Hematopoietic multipotent progenitor cell (in vitro differentiated cells): ENCODE measurements around the gene SCN2B. TPM values are rescaled to one million over a fixed set of nuclear protein-coding genes. Genes with fewer than 3 reads are reported as not detected.

Source experiments
- DNase-seq, 3 donors: peaks; one replicate each; pipeline ENCODE4 v3.0.0-alpha.2; 2011 to 2015; ENCODE audit warnings: low read depth in 2 of 3, low spot score in 2 of 3
- total RNA-seq: library from RNA; depleted of rRNA; stranded (reverse); fragments of >200 nt; gene quantifications from one replicate; pipeline ENCODE4 v1.2.3, GENCODE V29; 2012

The SCN2B gene
- total RNA-seq, 1 donor = not detected

DNA sequence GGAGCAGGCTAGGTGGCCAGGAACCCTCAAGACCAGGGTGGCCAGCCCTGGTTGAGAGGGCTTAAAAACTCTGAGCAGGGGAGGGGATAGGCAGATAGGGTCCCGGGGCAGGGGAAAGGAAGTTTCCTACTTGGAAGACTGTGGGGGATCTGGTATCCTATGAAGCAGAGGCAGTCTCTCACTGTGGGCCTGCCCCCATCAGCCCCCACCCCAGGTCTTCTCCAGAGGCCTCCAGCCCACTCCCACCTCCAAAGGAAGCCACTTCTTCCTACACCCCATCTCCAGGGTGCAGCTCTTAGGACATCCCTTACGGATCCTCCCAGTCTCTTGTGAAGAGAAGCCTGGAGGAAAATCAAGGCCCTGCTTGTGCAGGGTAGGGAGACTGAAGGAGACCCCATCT, 40.1 kb downstream of the SCN2B start:
- no peak for DNase-seq

DNA sequence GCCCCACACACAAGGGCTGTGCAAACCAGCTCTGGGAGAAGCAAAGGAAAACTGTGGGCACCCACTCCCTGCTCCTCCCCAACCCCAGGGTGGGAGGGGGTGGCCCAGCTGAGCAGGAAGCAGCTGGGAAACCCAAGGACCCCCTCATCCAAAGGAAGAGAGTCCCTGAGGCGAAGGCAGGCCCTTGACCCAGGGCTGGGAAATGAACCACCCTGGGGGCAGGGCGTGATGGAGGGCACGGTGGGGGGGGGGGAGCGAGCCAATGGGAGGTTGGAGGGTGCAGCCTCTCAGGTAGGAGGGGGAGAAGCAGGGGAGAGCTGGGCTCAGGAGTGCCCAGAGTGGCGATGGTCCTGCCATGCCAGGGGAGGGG, 40.7 kb downstream of the SCN2B start:
- DNase-seq = no peak

DNA sequence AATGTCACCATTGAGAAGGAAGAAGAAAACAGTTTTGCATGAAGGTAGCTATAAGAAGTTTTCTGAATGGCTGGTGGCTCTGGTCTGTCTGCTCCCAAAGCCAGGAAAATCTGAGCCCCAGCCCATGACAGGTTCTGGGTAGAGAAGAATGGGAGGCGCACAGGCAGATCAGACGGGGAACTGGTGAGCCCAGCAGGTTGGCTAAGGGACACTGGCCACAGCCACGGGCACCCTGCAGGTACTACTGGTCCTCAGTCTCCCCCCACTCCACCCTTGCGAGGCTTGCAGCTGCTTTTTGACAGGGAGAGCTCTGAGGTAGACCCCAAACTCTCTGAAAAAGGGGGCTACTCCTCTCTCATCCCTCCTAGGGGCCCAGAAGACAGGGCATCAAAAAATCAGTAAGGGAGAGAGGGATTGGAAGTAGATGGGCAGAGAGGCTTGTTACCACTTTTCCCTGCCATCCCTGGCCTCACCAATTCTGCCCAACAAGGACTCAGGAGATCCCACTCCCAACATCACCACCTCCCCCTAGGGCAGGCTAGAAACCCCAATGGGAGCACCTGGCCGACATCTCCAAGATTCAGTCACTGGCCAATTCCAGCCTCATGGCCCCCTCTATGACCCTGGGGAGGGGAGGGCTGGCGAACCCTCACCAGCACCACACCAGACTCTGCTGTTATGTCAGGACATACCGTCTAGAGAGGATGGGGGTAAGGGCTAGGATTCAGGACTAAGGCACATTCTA, 41.2 kb downstream of the SCN2B start:
- no peak for DNase-seq

DNA sequence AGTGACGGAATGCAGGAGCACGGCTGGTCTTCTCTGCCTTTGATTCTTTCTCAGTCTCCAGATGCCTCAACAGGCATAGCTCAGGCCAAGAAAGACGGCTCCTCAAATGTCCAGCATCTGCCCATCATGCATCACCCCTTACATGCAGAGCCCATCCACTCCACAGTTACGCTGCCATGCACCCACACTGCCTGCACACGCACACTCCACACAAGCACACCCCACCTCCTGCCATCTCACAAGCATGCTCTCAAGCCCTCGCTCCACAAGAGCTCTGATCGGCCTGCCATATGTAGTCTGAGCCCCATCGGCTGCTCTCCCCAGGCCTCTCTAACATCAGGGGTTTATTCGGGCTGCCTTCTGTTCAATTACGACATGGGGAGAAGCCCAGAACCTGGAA, 42.6 kb downstream of the SCN2B start:
- DNase-seq = no peak

DNA sequence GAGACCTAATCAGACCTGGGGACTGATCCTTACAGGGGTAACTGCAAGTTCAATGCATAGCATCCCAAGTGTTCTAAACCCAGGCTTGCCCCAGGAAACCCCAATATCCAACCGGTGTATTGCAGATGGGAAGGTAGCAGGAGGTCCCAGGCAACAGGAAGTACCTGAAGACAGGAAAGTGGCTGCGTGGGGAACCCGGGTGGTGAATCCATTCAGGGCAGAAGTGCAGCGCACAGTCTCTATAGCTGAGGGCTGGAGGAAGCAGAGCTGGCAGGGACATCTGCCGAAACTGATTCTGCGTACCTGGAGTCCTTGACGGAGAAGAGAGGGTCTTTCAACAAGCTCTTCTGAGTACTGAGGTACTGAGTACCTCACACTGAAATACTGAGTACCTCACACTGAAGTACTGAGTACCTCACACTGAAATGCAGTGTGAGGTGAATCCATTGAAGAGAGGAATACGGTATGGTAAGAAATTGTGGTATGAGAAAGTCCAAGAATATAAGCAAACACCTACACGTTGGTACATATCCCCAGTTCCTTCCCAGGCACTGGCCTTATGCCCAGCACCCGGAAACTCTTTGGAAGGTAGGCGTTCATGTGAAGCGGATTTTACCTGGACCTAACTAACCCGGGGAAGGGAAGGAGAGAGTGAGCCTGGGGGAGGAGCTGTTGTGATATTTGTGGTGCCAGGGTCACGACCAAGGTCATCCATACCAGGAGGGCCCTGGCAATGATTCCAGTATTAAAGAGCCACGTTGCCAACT, 43.9 kb downstream of the SCN2B start:
- DNase-seq = no peak

DNA sequence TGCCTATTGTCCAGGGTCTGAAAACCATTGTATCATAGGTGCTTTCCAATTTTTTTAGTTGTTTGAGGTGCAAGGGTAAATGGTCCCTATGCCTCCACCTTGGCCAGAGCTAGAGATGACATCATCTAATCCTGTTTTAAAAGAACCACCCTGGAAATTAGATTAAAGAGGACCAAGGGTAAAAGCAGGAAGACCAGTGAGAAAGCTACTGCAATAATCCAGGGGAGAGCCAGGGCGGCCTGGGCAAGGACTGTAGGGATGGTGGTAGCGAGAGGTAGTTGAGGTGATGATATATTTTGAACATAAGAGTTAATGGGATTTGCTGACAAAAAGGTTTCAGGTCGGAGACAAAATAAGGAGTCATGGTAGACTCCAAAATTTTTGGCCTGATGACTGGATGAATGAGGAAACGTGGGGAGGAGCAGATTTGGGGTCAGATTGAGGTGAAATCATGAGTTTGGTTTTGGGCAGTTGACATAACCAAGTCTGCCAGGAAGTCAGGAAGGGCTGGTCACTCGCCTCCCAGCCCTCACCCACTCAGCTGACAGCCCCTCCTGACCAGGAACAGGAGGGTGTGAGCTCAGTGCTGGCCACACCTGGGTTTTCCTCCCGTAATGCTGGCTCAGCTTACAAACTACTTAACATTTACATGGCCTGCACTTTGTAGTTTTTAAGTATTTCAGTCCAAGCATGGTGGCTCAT, 46.8 kb downstream of the SCN2B start:
- no peak for DNase-seq

DNA sequence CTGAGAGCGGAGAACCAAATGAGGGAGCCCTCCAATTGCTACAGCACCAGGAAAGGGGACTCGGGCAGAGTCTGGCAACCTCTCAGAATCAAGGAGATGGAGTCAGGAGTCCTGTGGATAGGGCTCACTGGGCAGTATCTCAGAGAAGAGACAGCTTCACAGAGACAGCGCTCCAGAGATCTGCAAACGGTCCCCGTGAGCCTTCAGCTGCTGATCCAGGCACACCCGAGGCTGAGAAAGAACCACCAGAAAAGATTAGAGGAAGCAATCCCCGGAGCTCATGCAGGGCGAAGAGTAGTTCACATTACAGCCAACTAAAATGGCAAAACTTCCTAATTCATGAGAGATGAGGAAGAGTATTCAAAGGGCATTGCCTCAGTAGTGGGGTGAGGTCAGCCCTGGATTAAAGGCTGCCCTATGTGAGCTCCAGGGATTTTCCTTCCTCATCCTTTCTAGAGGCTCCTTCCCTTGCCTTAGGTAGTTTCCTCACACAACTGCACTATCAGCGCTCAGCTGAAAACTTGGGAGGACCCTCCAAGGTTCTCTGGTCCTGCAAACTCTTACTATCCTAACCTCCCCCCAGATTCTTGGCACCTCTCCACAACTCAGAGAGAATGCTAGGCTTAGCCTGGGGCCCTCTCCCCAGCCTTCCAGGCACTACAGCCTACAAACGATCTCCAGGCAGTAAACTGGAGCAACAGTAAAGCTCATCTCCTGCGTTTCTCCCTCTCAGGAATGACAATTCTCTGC, 47.5 kb downstream of the SCN2B start:
- no peak for DNase-seq

DNA sequence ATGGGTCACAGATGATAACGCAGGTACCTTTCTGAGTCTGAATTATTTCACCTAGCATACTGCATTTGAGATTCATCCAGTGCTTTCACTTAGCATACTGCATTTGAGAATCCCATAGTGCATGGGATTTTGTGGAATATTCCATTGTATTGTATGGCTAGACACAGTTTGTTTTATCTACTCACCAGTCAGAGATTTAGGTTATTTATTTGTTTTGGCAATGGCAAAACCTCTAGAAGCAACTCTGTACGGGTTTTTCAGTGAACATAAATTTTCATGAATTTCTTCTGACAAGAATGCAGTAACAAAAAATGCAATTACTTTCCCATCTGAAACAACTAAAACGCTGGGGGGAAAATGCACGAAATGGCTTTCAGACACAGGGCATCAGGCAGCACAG, 48.1 kb downstream of the SCN2B start:
- no peak for DNase-seq

DNA sequence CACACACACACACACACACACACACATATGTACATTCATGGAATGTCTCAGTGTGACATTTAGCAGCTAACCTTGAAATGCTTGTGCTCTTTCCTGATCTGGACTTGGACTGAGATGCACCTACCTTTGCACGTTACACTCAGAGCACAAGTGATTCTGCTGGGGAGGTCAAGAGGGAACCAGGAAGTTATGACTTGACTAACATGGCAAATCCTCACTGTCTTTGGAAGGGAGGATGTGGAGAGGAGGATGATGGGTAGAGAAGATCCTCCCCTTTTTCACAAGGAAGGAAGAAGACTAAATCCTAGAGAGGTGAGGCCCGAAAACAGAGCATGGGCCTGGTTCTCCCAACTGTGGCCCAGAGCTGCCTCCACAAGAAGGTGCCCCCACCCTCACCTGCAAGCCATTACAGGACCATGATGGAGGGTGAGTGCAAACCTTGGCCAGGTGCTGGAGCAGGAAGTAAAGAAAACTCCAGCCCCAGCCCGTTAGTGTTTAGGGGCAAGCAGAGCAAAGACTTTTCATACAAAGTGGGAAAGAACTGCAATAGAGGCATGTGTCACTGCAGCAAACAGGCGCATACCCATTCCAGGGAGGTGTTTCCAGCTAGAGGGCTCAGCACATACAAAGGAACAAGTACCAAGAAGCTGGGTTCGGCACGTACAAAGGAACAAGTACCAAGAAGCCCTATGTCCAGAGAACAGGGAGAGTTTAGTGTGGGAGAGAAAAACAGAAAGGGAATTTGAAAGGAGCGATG, 50.2 kb downstream of the SCN2B start:
- DNase-seq = no peak

DNA sequence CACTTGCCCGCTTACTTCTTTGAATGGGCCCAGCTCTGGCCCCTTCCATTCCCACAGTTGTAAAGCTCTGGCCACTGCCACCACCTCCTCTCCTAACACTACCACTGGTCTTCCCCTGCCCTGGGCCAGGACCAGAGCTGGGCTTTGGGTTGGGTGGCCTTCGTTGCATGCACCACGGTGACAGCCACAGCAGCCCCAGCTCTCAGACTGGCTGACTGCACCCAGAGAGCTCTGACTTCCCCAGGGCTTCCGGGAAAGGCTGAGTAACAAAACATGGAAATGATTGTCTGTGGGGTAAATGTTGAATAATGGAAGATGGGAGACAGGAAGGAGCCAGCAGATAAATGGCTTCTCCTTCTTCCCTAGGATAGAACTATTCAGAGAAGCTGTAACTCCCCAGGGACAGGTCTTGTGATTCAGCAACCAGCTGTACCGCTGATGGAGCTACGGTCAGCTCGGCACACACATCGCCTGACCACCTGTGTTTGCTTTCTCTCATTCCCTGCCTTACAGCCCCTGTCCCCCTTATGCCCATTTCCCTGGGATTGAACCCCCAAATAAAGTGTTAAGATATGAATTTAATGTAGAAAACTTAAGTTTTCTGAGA, 51.4 kb downstream of the SCN2B start:
- no peak for DNase-seq

DNA sequence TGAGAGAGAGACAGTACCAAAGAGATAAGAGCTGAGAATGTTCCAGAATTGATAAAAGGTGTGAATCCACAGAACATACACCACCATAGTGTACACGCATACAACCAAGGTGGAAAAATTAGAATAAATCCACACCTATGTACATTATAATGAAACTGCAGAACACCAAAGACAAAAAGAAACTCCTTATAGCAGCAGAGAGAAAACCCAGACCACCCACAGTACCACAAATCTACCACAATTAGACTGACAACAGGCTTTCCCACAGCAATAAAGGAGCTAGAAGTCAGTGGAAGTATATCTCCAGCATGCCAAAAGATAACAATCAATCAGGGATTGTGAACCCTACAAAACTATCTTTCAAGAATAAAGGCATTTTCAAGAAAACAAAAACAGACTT, 55.6 kb downstream of the SCN2B start:
- no peak for DNase-seq

DNA sequence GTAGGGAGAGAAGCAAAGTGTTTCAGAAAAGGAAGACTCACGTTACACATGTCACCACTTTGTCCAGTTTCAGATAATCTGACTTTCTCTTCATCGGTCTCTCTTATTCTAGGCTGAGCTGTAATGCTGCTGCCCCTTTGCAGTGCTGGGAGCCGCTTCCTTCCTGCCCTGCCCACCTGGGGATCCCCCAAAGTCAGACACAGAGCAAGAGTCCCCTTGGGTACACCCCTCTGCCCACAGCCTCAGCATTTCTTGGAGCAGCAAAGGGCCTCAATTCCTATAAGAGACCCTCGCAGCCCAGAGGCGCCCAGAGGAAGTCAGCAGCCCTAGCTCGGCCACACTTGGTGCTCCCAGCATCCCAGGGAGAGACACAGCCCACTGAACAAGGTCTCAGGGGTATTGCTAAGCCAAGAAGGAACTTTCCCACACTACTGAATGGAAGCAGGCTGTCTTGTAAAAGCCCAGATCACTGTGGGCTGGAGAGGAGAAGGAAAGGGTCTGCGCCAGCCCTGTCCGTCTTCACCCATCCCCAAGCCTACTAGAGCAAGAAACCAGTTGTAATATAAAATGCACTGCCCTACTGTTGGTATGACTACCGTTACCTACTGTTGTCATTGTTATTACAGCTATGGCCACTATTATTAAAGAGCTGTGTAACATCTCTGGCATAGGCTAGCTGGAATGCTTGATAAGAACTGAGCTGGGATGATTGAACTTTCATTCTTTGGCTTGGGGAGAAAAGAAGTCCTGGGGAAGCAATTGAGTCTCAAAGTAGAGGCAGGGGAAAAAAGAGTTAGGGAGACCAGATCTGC, 58.4 kb downstream of the SCN2B start:
- no peak for DNase-seq

DNA sequence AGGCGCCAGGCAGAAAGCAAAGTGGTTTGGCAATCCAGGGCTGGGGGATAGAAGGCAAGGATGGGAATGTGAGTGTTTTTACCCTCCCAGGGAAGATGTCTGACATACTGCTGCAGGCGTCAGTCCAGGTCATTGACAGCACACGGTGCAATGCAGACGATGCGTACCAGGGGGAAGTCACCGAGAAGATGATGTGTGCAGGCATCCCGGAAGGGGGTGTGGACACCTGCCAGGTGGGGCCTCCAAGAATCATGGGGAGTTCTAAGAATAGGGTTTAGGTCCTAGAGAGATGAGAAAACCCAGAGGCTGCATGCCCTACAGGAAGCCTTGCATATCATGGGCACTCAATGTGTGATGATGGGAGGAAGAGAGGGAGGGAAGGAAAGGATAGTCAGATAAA, 61.4 kb downstream of the SCN2B start:
- no peak for DNase-seq

DNA sequence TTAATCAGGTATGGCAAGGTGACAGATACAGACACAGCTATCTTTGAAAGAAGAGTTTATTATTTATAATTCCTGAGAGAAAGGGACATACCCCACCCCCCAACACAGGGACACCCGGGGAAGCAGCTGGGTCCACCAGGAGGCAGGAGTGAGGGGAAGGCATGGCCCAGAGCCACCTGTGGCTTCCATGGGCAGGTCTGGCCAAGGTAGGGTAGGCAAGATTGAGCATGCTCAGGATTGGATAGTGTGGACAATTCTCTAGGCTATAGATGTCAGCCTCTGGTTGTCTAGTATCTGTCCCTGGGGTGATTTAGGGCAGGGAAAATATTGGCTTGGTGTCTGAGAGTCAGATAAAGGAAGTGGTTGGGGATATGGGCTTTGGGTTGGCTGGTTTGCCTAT, 62.2 kb downstream of the SCN2B start:
- DNase-seq = peak in 1 of 3 donors; percentile 7

DNA sequence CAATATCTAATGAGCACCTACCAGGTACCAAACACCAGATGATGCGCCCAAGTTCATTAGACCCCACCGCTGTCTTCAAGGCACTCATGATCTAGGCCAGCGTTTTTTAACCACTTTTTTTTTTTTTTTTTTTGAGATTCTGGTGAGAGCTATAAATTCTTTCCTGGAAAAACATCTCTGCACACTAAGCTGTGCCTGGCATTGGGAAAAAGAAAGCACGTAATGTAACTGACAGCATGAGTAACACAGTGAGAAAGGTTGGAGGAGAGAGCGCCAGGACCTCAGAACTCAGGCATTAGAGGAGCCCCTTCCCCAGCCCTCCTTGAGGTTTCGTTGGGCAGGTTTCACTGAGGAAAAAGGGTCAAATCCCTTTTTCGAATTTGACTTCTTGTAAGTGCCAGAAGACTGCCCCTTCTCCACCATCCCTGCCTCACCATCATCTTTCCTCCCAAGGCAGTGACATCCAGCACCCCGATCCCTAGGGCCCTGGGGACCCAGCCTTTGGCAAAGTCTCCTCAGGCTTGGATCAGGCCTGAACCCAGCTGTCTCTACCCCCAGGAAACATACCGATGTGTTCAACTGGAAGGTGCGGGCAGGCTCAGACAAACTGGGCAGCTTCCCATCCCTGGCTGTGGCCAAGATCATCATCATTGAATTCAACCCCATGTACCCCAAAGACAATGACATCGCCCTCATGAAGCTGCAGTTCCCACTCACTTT, 63.6 kb downstream of the SCN2B start:
- no peak for DNase-seq
